SKM-1 treated with dmso at 0.1 percent for 144 hours (cell line): Measurements from ENCODE around the gene CD47.

Source experiments
- DNase-seq: peaks from one replicate; lab custom pipeline; 2025; ENCODE audit not compliant: unreplicated experiment; lab: John Stamatoyannopoulos, UW

Gene CD47

GRCh38 chr3:108117241-108117775, 26.5 kb upstream of the CD47 start:
- DNase-seq, result peak; percentile 20

- DNase-seq, result no peak
Measured at GRCh38 chr3:108114423-108115065, 23.7 kb upstream of the CD47 start.

DNA sequence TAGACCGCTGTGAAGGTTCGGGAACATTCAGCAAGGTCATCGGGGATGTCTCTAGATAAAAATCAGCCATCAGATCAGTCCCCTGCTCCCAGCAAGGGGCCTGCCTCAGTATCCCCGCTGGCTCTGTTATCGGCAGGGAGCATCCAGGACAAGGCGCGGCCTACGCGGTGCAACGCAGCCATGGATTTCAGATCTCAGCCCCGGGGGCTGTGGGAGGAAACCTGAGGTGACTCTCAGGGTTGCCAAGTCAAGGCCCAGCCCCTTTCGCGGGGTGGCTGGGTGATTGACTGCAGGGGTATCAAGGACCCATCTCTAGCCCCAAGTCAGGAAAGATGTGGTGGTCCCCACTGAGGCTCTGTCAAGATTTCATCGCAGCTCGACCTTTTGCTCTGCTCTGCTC, 23.1 kb upstream of the CD47 start:
- no peak for DNase-seq

DNA sequence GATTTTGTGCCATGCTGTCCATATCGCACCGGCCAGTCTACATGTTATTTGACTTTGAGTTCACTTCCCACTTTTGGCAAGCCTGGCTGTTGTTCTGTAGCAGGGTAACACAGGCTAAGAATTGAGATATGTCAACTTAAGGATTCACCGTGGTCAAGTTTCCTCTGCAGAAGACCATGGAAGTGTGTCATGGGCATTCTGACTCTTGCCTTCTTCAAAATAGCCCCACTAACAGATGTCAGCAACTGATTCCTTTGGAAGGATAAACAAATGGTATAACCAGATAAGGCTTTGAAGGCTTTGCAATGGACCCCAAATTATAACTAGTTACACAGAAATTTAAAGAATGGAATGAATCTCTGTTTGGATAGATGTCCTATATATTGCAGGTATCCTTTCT, 20.1 kb upstream of the CD47 start:
- no peak for DNase-seq

DNA sequence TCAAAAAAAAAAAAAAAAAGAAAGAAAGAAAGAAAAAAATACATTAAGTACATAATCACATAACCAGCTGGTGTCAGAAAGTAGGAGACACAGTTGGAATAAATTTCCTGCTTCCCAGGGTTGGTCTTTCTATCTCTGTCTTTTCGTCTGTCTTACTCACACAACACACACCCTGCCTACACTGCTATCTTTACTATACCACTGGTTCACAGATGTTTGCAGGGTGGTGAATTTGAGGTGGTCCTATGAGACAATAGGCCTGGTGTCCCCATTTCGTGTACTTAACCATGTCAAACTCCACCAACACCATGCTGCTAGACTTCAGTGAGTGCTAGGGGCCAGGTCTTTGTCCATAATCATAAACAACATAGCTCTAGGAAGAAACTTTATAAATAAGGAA, 17.6 kb upstream of the CD47 start:
- DNase-seq, result no peak

GRCh38 chr3:108106449-108106848, 15.6 kb upstream of the CD47 start:
- no peak for DNase-seq

DNA sequence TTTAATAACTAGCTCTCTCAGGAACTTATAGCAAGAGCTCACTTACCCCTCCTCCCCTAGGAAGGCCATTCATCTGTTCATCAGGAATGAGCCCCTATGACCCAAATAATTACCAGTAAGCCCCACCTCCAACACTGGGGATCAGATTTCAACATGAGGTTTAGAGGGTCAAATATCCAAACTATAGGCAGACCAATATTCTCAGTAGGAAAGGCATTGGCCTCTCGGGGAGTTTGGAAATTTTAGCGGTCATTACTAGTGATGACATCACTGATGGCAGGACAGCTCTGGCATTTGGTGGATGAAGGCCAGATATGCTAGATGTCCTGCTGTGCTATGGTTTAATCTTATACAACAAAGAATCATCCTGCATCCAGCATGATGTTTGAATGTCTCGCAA, 15.2 kb upstream of the CD47 start:
- DNase-seq, result no peak

DNA sequence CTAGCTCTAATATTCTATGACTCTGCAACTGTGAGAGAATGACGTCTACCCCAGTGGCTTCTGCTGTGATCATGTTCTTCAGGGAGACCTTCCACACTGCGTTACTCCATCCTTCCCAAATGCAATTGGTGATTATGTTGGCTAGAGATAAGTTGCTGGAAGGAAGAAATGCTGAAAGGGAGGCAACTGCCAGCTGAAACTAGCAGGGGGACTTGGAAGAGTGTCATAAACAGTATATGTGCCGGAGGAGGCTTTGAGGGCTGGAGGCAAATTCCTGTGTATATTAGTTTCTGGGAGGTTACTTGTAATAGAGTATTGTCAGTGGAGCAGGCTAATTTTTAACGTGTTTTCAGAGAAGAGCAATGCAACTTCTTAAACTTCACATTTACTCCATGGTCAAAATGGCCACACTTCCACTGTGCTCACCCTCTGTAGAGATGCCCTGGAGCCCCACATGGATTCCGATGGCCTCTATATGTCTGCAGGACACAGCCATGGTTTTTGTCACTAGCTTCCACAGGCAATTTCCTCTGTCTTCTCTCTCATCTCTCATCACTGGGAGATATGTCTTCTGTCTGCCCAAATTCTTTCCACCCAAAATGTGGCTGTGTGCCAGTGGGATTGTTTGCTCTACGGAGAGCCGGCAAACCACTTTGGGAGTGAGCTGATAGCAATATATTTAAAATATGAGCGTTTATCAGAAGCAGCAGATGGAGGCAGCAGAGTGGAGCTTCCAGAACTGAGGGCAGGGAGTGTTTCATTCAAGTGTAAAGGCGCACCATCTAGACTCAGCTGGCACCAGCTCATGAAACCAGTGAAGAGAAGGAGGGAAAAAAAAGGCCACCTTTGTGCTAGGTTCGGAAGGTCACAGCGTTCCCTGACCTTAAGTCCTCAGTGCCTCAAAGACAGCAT, 13.3 kb upstream of the CD47 start:
- DNase-seq, result no peak

DNA sequence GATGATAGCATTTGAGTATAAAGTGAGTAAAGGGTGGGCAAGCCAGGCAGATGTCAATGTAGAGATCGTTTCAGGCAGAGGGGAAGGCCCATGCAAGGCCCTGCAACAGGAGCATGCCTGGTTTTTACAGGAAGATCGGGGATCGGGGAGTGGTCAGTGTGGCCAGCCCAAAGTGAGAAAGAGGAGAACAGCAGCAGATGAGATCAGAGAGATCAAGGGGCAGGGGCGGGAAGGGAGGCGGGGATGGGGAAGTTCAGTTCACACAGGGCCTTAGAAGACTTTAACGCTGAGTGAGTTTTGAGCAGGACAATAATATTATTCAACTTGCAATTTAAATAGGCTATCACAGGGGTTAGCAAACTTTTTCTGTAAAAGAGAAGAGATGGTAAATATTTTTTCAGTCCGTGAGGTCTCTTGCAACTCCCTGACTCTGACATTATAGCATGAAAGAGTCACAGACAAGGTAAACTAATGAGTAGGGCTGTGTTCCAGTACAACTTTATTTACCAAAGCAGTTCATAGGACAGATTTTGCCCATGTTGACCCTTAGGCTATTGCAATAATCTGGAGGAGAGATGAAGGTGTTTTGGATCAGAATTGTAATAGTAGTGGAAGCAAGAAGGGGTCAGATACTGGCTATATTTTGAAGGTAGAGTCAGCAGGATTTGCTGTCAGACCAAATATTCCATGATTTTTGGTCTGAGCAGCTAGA, 12.4 kb upstream of the CD47 start:
- peak; percentile 32 for DNase-seq

DNA sequence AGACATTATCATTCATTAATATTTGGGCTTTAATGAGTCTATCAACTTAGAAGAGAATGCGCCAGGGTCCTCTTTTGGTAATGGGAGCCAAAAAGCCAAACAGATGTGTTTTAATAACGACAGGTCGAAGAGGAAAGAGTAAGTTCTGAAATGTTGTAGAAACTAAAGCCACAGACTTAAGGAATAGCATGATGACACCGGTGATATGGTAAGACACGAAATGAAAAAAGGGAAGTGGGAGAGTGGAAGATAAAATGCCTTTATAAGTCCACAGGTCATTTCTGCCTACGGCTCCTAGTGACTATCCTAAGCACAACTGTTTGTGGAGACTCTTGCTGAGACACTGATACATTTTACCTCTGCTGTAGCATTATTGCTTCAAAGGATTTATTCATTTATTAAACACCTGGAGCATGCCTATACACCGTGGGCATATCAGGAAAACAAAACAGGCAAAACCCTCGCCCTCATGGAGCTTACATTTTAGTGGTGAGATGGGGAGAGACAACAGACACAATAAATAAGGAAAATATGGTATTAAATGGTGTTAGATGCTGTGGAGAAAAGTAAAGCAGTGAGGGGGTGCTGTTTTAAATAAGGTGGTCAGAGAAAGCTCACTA, 11.7 kb upstream of the CD47 start:
- DNase-seq, result peak; percentile 95

- DNase-seq, result peak; percentile 52
Measured at GRCh38 chr3:108100906-108101660, 10.3 kb upstream of the CD47 start.

DNA sequence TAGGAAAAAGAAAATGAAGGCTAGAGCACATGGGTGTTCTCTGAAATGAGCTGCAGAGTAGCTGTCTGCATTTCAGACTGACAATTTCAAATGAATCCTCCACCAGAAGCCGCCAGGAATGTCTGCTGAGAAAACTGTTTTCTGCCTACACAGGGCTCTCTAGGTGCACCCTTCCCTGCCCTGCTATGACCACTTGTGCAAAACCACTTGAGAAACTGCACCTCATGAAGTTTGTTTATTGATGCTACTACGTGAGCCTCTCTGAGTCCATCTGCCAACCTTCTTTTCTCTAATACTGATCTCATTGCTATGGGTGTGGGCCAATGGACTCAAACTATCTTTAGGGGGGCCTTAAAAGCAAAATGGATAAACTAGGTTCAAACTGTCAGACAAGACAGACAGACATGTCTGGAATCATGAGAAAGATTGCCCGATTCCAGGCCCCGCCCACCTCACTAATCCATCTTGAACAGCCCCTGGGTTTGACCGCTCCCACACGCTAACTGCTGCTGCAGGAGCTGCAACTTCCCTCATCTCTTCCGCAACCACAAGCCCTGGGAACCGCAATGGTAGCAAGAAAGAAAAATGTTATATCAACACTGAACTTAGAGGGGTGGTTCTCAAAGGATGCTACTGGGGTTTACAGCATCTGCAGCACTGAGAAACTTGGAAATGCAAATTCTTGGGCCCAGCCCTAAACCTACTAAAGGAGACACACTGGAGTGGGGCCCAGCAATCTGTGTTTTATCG, 9.0 kb upstream of the CD47 start:
- DNase-seq, result peak; percentile 94

DNA sequence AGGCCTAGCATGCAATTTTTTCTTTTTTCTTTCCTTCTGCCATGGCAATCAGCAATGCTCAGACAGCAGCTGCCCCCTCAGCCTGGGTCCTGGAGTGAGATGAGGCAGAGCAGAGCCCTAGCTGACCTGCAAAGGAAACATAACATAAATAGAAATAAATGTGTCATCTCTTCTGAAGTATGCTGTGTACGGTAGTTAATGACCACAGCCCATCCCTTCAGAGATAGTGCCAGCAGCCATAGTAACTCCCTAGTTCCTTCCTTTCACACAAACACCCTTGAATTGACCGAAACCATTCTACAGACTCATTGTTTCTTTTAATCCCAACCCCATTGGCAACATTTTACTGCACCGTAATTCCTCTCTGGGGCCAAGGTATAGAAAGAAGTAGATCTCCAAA, 8.4 kb upstream of the CD47 start:
- DNase-seq, result peak; percentile 35

DNA sequence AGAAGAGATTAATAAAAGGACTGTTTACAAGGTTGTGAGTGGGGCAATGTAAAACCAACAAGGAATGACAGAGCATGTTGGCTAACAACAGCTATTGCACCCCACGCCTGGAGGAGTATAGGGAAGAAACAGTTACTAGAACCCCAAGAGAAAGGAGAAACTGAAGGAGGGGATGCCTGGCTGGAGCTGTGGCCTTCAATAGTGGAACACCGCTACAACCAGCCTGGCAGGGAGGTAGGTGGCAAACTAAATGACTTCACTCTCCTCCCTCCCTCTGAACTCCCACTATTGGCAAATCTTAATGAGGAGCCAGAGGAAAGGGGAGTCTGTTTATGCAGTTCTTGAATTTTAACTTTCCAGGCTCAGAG, 7.2 kb upstream of the CD47 start:
- no peak for DNase-seq

DNA sequence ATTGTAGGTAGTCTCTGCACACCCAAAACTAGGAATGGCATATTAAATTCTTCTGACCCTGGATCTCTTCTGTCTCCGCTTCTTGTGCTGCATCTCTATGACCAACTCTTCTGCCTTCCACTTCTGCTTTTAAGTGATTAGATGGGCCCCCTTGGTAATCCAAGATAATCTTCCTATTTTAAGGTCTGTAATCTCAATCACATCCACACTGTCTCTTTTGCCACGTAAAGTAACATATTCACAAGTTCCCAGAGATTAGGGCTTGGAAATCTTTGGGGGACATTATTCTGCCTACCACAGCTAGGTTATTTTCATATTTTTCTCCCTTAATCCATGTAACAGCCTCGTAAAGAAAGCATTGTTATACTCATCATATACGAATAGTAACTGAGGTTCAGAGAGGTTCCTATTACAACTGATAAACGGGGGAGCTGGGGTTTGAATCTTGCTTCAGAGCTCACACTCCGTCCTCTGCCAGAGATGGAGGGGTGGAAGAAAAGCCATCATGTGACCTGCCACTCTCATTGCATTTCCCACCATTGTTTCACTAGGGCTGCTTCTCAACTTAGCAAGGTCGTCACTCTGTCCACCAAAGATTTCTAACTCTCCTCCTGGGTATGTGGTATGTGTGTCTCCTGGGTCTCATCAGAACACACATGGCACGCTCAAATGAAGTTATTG, 6.6 kb upstream of the CD47 start:
- DNase-seq, result no peak

- DNase-seq, result no peak
Measured at GRCh38 chr3:108096532-108097321, 5.9 kb upstream of the CD47 start.

DNA sequence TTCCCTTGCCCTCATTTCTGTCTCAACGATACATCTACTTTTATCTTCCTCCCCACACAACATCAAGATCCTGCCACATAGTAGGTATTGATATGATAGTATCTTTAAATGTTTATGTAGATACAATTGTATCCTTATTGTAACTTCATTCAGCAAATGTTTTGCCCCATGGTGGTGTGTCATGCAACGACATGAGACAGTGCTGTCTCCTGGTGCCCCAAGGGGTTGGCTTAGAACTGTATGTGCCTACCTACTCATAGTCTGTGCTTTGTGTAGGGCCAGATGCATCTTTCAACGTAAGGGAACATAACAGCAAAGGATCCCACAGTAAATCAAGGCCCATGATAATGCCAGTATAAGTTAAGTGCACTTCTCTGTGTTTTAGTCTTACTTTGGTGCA, 2.8 kb upstream of the CD47 start:
- DNase-seq, result no peak

GRCh38 chr3:108093021-108093420, 2.2 kb upstream of the CD47 start:
- DNase-seq, result no peak
